Progenitor cell of endocrine pancreas (in vitro differentiated cells): Measurements from ENCODE around the gene PIGQ. TPM values are rescaled to one million over a fixed set of nuclear protein-coding genes. Genes with fewer than 3 reads are reported as not detected.

Experiments used
- DNase-seq: peaks from one replicate; pipeline ENCODE4 v3.0.0; 2021; ENCODE audit warnings: low spot score; ENCODE audit not compliant: unreplicated experiment
- H3K27ac Mint-ChIP-seq: 2 replicates; pipeline ENCODE4 v1.8.0; 2021; ENCODE audit warnings: mild to moderate bottlenecking, moderate library complexity, mixed read lengths
- H3K27me3 Mint-ChIP-seq: 2 replicates; pipeline ENCODE4 v1.8.0; 2021; ENCODE audit warnings: mixed read lengths
- H3K36me3 Mint-ChIP-seq: 2 replicates; pipeline ENCODE4 v1.8.0; 2022; ENCODE audit warnings: mixed read lengths; ENCODE audit not compliant: insufficient read depth
- H3K4me1 Mint-ChIP-seq: 2 replicates; pipeline ENCODE4 v1.8.0; 2021; ENCODE audit warnings: low read depth, mixed read lengths
- H3K4me3 Mint-ChIP-seq: 2 replicates; pipeline ENCODE4 v1.8.0; 2021; ENCODE audit warnings: low read depth, mild to moderate bottlenecking, moderate library complexity, mixed read lengths
- H3K9me3 Mint-ChIP-seq: 2 replicates; pipeline ENCODE4 v1.8.0; 2021; ENCODE audit warnings: low read depth, mixed read lengths
- CTCF ChIP-seq: fragments of 200-600 bp; sonication (generic); IDR thresholded peaks from one replicate; pipeline ENCODE4 v1.5.0; 2021; ENCODE audit warnings: antibody characterized with exemption, mild to moderate bottlenecking; ENCODE audit not compliant: unreplicated experiment
- total RNA-seq: library from RNA; stranded (reverse); gene quantifications from 2 replicates; pipeline ENCODE4 v1.2.1, GENCODE V29; 2021

PIGQ gene
- total RNA-seq, 1 donor from 2014 or later: 109 TPM

GRCh38 chr16:535446-536405, 34.0 kb upstream of the PIGQ start:
- no peak for DNase-seq
- H3K9me3 Mint-ChIP-seq: no peaks in the 10 kb centered on the region
- H3K27ac Mint-ChIP-seq: no peak overlapping the region

GRCh38 chr16:536746-537145, 33.0 kb upstream of the PIGQ start:
- Mint-ChIP-seq H3K9me3 (no peaks in the 10 kb centered on the region), H3K4me3 (no peak overlapping the region)

More at GRCh38 chr16:535446-536405, 34.0 kb upstream of the PIGQ start:
- H3K4me3 Mint-ChIP-seq: no peak overlapping the region
- no peaks in the 10 kb centered on the region for H3K27me3 Mint-ChIP-seq
- TF ChIP-seq CTCF: no peak
- peaks cover 9% of the 10 kb centered on the region for H3K4me1 Mint-ChIP-seq
- H3K36me3 Mint-ChIP-seq: peaks cover 2% of the 10 kb centered on the region

GRCh38 chr16:537415-538335, 32.1 kb upstream of the PIGQ start:
- no peaks in the 10 kb centered on the region for H3K9me3 Mint-ChIP-seq
- DNase-seq: no peak
- no peaks in the 10 kb centered on the region for H3K27me3 Mint-ChIP-seq
- peaks cover 9% of the 10 kb centered on the region for H3K4me1 Mint-ChIP-seq
- peaks cover 2% of the 10 kb centered on the region for H3K36me3 Mint-ChIP-seq
- no peak overlapping the region for H3K4me3 Mint-ChIP-seq
- no peak for TF ChIP-seq CTCF
- no peak overlapping the region for H3K27ac Mint-ChIP-seq

More at GRCh38 chr16:536746-537145, 33.0 kb upstream of the PIGQ start:
- Mint-ChIP-seq H3K27me3 (no peaks in the 10 kb centered on the region), H3K27ac (no peak overlapping the region), H3K36me3 (peaks cover 2% of the 10 kb centered on the region), H3K4me1 (peaks cover 9% of the 10 kb centered on the region)
- no peak for TF ChIP-seq CTCF
- DNase-seq: no peak

- H3K36me3 Mint-ChIP-seq: peaks cover 2% of the 10 kb centered on the region
- TF ChIP-seq CTCF: no peak
- no peaks in the 10 kb centered on the region for H3K4me1 Mint-ChIP-seq
- no peaks in the 10 kb centered on the region for H3K27me3 Mint-ChIP-seq
- H3K4me3 Mint-ChIP-seq: no peak overlapping the region
- H3K9me3 Mint-ChIP-seq: no peaks in the 10 kb centered on the region
- no peak overlapping the region for H3K27ac Mint-ChIP-seq
- DNase-seq: no peak
Observed at GRCh38 chr16:539901-540530, 29.8 kb upstream of the PIGQ start.
